Hepatocyte (in vitro differentiated cells): Measurements from ENCODE around the gene AOPEP. TPM values are rescaled to one million over a fixed set of nuclear protein-coding genes. Genes with fewer than 3 reads are reported as not detected.

Experiments used
- DNase-seq: peaks from one replicate; pipeline ENCODE4 v3.0.0-alpha.2; 2016; ENCODE audit warnings: low spot score
- H2AFZ ChIP-seq: fragments of 200-600 bp; sonication (generic); 2 replicates; pipeline ENCODE4 v1.6.0; 2016; ENCODE audit warnings: antibody characterized with exemption, mild to moderate bottlenecking
- H3K27ac ChIP-seq: fragments of 200-600 bp; sonication (generic); 2 replicates; pipeline ENCODE4 v1.5.1; 2016; ENCODE audit warnings: mild to moderate bottlenecking
- H3K27me3 ChIP-seq: fragments of 200-600 bp; sonication (generic); 2 replicates; pipeline ENCODE4 v1.6.1; 2016
- H3K36me3 ChIP-seq: fragments of 200-600 bp; sonication (generic); replicated peaks from 2 replicates; pipeline ENCODE4 v1.5.1; 2016; ENCODE audit warnings: low read depth; ENCODE audit not compliant: insufficient read depth
- H3K4me1 ChIP-seq: fragments of 200-600 bp; sonication (generic); 2 replicates; pipeline ENCODE4 v1.5.1; 2016; ENCODE audit warnings: mild to moderate bottlenecking, moderate library complexity; ENCODE audit not compliant: insufficient read depth
- H3K4me2 ChIP-seq: fragments of 200-600 bp; sonication (generic); 2 replicates; pipeline ENCODE4 v1.6.0; 2016
- H3K4me3 ChIP-seq: fragments of 200-600 bp; sonication (generic); 2 replicates; pipeline ENCODE4 v1.5.1; 2016; ENCODE audit warnings: mild to moderate bottlenecking
- H3K79me2 ChIP-seq: fragments of 200-600 bp; sonication (generic); 2 replicates; pipeline ENCODE4 v1.6.0; 2017; ENCODE audit warnings: mild to moderate bottlenecking
- H3K9me2 ChIP-seq: fragments of 200-600 bp; sonication (generic); replicated peaks from 2 replicates; pipeline ENCODE4 v1.6.0; 2017; ENCODE audit warnings: mild to moderate bottlenecking; ENCODE audit not compliant: insufficient read depth
- H3K9me3 ChIP-seq: fragments of 200-600 bp; sonication (generic); 2 replicates; pipeline ENCODE4 v1.5.1; 2016; ENCODE audit warnings: low read depth, mild to moderate bottlenecking
- H4K20me1 ChIP-seq: fragments of 200-600 bp; sonication (generic); 2 replicates; pipeline ENCODE4 v1.6.0; 2016; ENCODE audit warnings: mild to moderate bottlenecking; ENCODE audit not compliant: insufficient read depth, poor library complexity, severe bottlenecking
- EZH2 ChIP-seq: fragments of 200-600 bp; sonication (generic); IDR thresholded peaks from 2 replicates; pipeline ENCODE4 v1.6.1; 2016; ENCODE audit warnings: antibody characterized with exemption, mild to moderate bottlenecking, borderline replicate concordance
- EZH2phosphoT487 ChIP-seq: fragments of 200-600 bp; sonication (generic); IDR thresholded peaks from one replicate; pipeline ENCODE4 v1.6.1; 2018; ENCODE audit warnings: antibody characterized with exemption, mild to moderate bottlenecking, low read depth, moderate library complexity; ENCODE audit not compliant: unreplicated experiment, severe bottlenecking
- whole genome bisulfite sequencing: methylation state at CpG from one replicate; pipeline ENCODE4 v1.1.6; 2016; ENCODE audit warnings: low lambda C conversion rate; ENCODE audit errors: missing lambda C conversion rate; 5-methylcytosine and 5-hydroxymethylcytosine counted together
- polyA plus RNA-seq: library from polyadenylated mRNA; unstranded; fragments of >200 nt; fragmentation: Nextera tagmentation; extraction: Ambion mirVana; gene quantifications from 2 replicates; pipeline ENCODE4 v1.2.1, GENCODE V29; 2016
- total RNA-seq: library from RNA; depleted of rRNA; stranded (reverse); fragments of >200 nt; gene quantifications from 2 replicates; pipeline ENCODE4 v1.2.3, GENCODE V29; 2014
- TF ChIP-seq, protein P1 (sequence below): fragments of 200-600 bp; sonication (generic); IDR thresholded peaks from 2 replicates; pipeline ENCODE4 v1.5.1; 2016; ENCODE audit warnings: antibody characterized with exemption, mild to moderate bottlenecking; ENCODE audit not compliant: poor library complexity

AOPEP gene
- total and polyA plus RNA-seq, 2 experiments from 2014 or later: 82.8 to 101 TPM

DNA sequence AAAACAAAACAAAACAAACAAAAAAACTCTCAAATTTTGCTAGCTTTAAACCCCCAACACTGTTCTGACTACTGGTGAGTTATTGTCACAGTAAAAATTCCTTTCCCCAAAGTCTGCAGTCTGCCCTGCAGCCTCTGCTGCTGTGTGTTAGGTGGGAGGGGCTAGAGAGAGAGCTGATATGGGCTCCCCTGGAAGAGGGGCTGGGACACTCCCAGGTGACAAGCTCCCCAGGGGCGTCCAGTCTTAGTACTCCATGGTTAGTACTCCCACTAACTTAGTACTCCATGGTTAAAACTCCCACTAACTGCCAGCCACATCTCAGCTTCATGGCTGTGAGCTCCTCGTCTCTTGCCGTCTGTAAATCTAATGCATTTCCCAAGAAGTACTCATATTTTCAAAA is 399.2 kb downstream of the AOPEP start:
- WGBS: 65% methylated on average over 3 of the region's 3 CpGs
- Histone ChIP-seq H3K4me1 (peaks cover 33% of the 10 kb centered on the region), H3K4me3 (no peak overlapping the region), H2AFZ (no peak overlapping the region), H3K9me3 (no peaks in the 10 kb centered on the region), H3K36me3 (no peaks in the 10 kb centered on the region), H4K20me1 (no peaks in the 10 kb centered on the region), H3K4me2 (no peak overlapping the region), H3K27me3 (no peaks in the 10 kb centered on the region), H3K79me2 (no peaks in the 10 kb centered on the region), H3K27ac (peak overlapping the region; percentile 20), H3K9me2 (no peaks in the 10 kb centered on the region)
- DNase-seq: no peak
- no peak for TF ChIP-seq EZH2phosphoT487
- no peak for TF ChIP-seq EZH2

DNA sequence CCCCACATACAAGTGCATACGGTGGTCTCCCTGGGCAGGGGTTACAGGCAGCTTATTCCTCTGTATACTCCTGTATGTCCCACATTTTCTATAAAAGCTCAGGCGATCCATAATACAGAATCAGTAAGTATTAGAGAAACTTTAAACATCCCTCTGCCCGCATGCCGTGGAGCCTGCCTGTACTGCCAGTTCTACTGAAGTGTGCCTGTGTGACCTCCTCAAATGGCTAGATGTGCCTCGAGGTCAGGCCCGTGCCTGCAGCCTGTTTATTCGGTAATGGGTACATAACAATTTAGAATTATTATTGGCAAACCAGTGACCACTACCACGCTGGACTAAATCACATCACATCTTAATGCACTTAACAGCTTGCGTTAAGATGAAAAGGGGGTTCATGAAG is 400.2 kb downstream of the AOPEP start:
- Histone ChIP-seq H3K36me3 (no peaks in the 10 kb centered on the region), H4K20me1 (no peaks in the 10 kb centered on the region), H3K4me3 (no peak overlapping the region), H3K27me3 (no peaks in the 10 kb centered on the region), H2AFZ (no peak overlapping the region), H3K79me2 (no peaks in the 10 kb centered on the region), H3K4me2 (no peak overlapping the region), H3K4me1 (peaks cover 37% of the 10 kb centered on the region), H3K9me2 (no peaks in the 10 kb centered on the region), H3K9me3 (no peaks in the 10 kb centered on the region), H3K27ac (no peak overlapping the region)
- TF ChIP-seq EZH2phosphoT487 (no peak), EZH2 (no peak)
- TF ChIP-seq, protein P1, sequence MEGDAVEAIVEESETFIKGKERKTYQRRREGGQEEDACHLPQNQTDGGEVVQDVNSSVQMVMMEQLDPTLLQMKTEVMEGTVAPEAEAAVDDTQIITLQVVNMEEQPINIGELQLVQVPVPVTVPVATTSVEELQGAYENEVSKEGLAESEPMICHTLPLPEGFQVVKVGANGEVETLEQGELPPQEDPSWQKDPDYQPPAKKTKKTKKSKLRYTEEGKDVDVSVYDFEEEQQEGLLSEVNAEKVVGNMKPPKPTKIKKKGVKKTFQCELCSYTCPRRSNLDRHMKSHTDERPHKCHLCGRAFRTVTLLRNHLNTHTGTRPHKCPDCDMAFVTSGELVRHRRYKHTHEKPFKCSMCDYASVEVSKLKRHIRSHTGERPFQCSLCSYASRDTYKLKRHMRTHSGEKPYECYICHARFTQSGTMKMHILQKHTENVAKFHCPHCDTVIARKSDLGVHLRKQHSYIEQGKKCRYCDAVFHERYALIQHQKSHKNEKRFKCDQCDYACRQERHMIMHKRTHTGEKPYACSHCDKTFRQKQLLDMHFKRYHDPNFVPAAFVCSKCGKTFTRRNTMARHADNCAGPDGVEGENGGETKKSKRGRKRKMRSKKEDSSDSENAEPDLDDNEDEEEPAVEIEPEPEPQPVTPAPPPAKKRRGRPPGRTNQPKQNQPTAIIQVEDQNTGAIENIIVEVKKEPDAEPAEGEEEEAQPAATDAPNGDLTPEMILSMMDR: no peak
- WGBS: 91% methylated on average over 9 of the region's 9 CpGs
- DNase-seq: no peak

DNA sequence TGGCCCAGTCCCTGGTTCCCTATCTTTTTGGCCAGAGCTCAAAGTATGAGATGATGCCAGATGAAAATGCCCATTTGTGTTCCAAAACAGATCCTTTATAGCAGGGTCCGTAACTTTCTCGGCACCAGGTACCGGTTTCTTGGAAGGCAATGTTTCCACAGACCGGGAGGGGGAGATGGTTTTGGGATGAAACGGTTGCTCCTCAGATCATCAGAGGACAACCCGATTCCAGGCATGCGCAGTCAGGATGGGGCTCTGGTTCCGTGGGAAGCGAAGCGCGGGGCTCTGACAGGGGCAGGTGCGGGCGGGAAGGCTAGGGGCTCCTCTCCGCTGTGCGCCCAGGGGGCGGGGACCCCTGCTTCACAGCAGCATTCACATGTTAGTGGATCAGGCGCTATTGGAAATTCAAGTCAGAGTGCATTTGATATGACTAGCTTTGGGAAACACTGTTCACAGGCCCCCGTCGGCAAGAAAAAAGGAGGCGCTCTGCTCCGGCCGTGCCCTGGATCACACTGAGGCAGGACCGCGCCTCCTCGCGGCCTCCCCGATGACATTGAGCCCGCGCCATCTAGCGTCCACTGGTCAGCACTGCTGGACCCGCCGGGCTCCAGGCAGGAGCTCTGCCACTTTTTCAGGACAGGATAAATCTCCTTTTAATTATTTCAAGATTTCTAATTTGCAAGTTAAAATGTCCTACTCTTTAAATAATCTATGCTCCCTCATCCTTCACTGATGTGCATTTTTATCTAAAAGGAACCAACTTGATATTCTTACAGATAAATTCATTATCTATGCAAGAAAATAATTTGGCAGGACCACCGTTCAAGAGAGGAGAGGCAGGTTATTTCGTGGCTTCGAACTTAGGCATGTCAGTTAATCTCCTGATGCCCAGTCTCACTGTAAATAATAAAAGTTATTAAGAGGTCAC is 401.0 kb downstream of the AOPEP start:
- WGBS: 25% methylated on average over 33 of the region's 35 CpGs
- Histone ChIP-seq H3K27ac (no peak overlapping the region), H3K4me2 (peak overlapping the region; percentile 83), H3K9me2 (no peaks in the 10 kb centered on the region), H3K4me3 (no peak overlapping the region), H3K36me3 (no peaks in the 10 kb centered on the region), H3K79me2 (no peaks in the 10 kb centered on the region), H3K9me3 (no peaks in the 10 kb centered on the region), H2AFZ (no peak overlapping the region), H3K4me1 (peaks cover 44% of the 10 kb centered on the region), H4K20me1 (no peaks in the 10 kb centered on the region), H3K27me3 (no peaks in the 10 kb centered on the region)
- no peak for TF ChIP-seq EZH2
- no peak for TF ChIP-seq EZH2phosphoT487
- TF ChIP-seq, protein P1: peak; percentile 99
- DNase-seq: peak; percentile 92

DNA sequence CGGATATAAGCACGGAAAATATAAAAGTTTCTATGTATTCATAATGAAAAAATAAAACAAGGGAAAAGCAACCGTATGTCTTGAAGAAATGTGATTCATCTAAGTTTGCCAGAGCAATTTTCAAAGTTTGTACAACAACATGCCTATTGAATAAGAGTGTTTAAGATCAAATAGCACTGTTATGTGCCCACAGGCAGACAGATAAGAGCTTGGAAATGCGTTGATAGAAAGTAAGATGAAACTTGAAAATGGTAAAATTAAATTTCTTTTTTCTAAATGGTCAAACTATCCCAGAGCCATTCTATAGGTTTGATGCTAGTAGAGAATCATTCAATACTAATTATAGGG is 401.7 kb downstream of the AOPEP start:
- no peak overlapping the region for H2AFZ ChIP-seq
- no peaks in the 10 kb centered on the region for H3K9me2 ChIP-seq
- no peaks in the 10 kb centered on the region for H3K9me3 ChIP-seq
- H3K4me3 ChIP-seq: no peak overlapping the region
- no peaks in the 10 kb centered on the region for H3K27me3 ChIP-seq
- WGBS: 80% methylated on average over 4 of the region's 4 CpGs
- no peak overlapping the region for H3K27ac ChIP-seq
- peaks cover 49% of the 10 kb centered on the region for H3K4me1 ChIP-seq
- DNase-seq: no peak
- no peak overlapping the region for H3K4me2 ChIP-seq
- TF ChIP-seq EZH2phosphoT487: no peak
- TF ChIP-seq, protein P1: no peak
- no peaks in the 10 kb centered on the region for H4K20me1 ChIP-seq
- H3K36me3 ChIP-seq: no peaks in the 10 kb centered on the region
- H3K79me2 ChIP-seq: no peaks in the 10 kb centered on the region
